NCI-H2196 (cell line): ENCODE results near the gene NAV2.
A peak's percentile ranks its signal among the peaks of the same experiment; 100 is the strongest.

Experiments used
- DNase-seq: peaks from one replicate; lab custom pipeline; 2025; ENCODE audit not compliant: unreplicated experiment; lab: John Stamatoyannopoulos, UW

The NAV2 gene

GRCh38 chr11:19853016-19853415, 140.4 kb downstream of the NAV2 start:
- DNase-seq = no peak

- DNase-seq = no peak
These were observed 141.3 kb downstream of the NAV2 start for GRCh38 chr11:19853920-19854319.

- no peak for DNase-seq
These were observed 148.5 kb downstream of the NAV2 start for GRCh38 chr11:19861171-19861570.

- no peak for DNase-seq
These were observed 149.5 kb downstream of the NAV2 start for GRCh38 chr11:19862091-19862490.

- no peak for DNase-seq
These were observed 151.8 kb downstream of the NAV2 start for GRCh38 chr11:19864141-19865140.

- no peak for DNase-seq
These were observed 153.4 kb downstream of the NAV2 start for GRCh38 chr11:19866037-19866436.

- no peak for DNase-seq
These were observed 153.9 kb downstream of the NAV2 start for GRCh38 chr11:19866521-19866920.

GRCh38 chr11:19867064-19867463, 154.4 kb downstream of the NAV2 start:
- DNase-seq = peak; percentile 49

- DNase-seq = peak; percentile 96
These were observed 155.7 kb downstream of the NAV2 start for GRCh38 chr11:19868281-19868821.

- peak; percentile 73 for DNase-seq
These were observed 156.2 kb downstream of the NAV2 start for GRCh38 chr11:19868871-19869270.

GRCh38 chr11:19869466-19869865, 156.8 kb downstream of the NAV2 start:
- DNase-seq = peak; percentile 60

GRCh38 chr11:19869946-19870589, 157.4 kb downstream of the NAV2 start:
- no peak for DNase-seq

- no peak for DNase-seq
These were observed 158.9 kb downstream of the NAV2 start for GRCh38 chr11:19871531-19871930.

- DNase-seq = peak; percentile 72
These were observed 160.0 kb downstream of the NAV2 start for GRCh38 chr11:19872512-19873145.

GRCh38 chr11:19873730-19874129, 161.1 kb downstream of the NAV2 start:
- DNase-seq = no peak

- no peak for DNase-seq
These were observed 161.6 kb downstream of the NAV2 start for GRCh38 chr11:19874266-19874665.

GRCh38 chr11:19876750-19877149, 164.1 kb downstream of the NAV2 start:
- DNase-seq = no peak

- no peak for DNase-seq
These were observed 165.9 kb downstream of the NAV2 start for GRCh38 chr11:19878520-19878919.

- no peak for DNase-seq
These were observed 166.9 kb downstream of the NAV2 start for GRCh38 chr11:19879307-19880087.

GRCh38 chr11:19880088-19880345, 167.4 kb downstream of the NAV2 start:
- DNase-seq = no peak

GRCh38 chr11:19881177-19881576, 168.5 kb downstream of the NAV2 start:
- DNase-seq = no peak
